ENCODE data around the gene LRP2BP. TPM values are rescaled to one million over a fixed set of nuclear protein-coding genes. Genes with fewer than 3 reads are reported as not detected.

Gene LRP2BP
- total RNA-seq, 1 experiment from 2014 or later: 0.33 TPM

DNA sequence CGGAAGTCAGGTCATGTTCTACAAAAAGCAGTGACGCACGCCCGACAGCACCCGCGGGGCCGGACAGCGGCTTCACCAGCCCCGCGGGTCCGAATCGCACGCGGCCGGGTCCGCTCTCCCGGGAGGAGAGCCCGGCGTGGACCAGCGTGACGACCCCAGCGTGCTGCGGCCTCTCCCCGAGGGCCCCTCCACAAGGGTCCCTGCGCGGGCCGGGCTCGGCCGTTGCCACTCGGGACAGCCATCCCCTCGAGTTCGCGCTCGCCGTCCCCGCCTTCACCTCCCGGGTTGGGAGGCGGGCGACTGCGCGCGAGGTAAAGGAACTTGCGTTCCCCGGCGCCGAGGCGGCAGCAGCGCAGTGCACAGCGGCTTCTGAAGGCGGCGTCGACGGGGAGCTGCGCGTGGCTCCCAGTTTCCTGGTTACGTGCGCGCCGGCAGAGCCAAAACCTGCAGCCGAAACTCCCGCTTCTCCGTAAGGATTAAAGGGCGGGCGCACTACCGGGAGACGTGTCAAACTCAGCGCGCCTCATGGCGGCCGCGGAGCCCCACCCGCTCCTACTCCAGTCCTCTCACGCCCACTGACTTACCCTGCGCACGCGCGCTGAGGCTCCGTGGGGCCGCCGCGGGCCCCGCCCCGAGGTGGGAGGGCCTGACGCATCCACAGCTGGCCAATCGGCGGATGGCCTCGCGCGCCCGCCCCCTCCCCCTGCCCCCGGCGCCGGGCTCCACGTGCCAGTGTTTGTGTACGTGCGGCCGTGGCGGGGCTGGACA is 416 bp upstream of the LRP2BP start (continued):
- peak; percentile 79; the same call in 1 of the 2 replicates for TF ChIP-seq ZNF281 (CRISPR knock-in tag; IDR thresholded peaks at IDR 0.05)
- peak; percentile 42; the same call in 1 of the 2 replicates for TF ChIP-seq PRDM15 (CRISPR knock-in tag; IDR thresholded peaks at IDR 0.05)
- no peak for TF ChIP-seq FOXJ3 (CRISPR knock-in tag; IDR thresholded peaks at IDR 0.05; ENCODE audit: borderline replicate concordance)
- TF ChIP-seq SMAD3 (CRISPR knock-in tag; IDR thresholded peaks at IDR 0.05; ENCODE audit: borderline replicate concordance): peak; percentile 68
- TF ChIP-seq, protein P1, sequence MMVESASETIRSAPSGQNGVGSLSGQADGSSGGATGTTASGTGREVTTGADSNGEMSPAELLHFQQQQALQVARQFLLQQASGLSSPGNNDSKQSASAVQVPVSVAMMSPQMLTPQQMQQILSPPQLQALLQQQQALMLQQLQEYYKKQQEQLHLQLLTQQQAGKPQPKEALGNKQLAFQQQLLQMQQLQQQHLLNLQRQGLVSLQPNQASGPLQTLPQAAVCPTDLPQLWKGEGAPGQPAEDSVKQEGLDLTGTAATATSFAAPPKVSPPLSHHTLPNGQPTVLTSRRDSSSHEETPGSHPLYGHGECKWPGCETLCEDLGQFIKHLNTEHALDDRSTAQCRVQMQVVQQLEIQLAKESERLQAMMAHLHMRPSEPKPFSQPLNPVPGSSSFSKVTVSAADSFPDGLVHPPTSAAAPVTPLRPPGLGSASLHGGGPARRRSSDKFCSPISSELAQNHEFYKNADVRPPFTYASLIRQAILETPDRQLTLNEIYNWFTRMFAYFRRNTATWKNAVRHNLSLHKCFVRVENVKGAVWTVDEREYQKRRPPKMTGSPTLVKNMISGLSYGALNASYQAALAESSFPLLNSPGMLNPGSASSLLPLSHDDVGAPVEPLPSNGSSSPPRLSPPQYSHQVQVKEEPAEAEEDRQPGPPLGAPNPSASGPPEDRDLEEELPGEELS (CRISPR knock-in tag; IDR thresholded peaks at IDR 0.05): 0 out of 2 replicates have a peak, but pooled peaks have one; percentile 2
- peak; percentile 38 for TF ChIP-seq ZNF416 (CRISPR knock-in tag; IDR thresholded peaks at IDR 0.05)
- no peak for TF ChIP-seq GRHL2 (CRISPR knock-in tag; IDR thresholded peaks at IDR 0.05; ENCODE audit: insufficient replicate concordance, severe bottlenecking)
- TF ChIP-seq NR2C2 (CRISPR knock-in tag; IDR thresholded peaks at IDR 0.05): no peak
- peak; percentile 82; the same call in 1 of the 2 replicates for TF ChIP-seq SP1 (CRISPR knock-in tag; conservative IDR thresholded peaks at IDR 0.05)
- no peak for TF ChIP-seq ZNF532 (CRISPR knock-in tag; IDR thresholded peaks at IDR 0.05; ENCODE audit: borderline replicate concordance)
- no peak for TF ChIP-seq HMGA2 (CRISPR knock-in tag; IDR thresholded peaks at IDR 0.05)
- peak; percentile 27; the same call in 1 of the 2 replicates for TF ChIP-seq GABPB1 (CRISPR knock-in tag; IDR thresholded peaks at IDR 0.05)
- TF ChIP-seq, protein P2, sequence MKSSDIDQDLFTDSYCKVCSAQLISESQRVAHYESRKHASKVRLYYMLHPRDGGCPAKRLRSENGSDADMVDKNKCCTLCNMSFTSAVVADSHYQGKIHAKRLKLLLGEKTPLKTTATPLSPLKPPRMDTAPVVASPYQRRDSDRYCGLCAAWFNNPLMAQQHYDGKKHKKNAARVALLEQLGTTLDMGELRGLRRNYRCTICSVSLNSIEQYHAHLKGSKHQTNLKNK (CRISPR knock-in tag; IDR thresholded peaks at IDR 0.05): no peak
- peak; percentile 79 for TF ChIP-seq FOXP1 (CRISPR knock-in tag; IDR thresholded peaks at IDR 0.05; ENCODE audit: borderline replicate concordance)
- peak; percentile 41; the same call in 1 of the 2 replicates for TF ChIP-seq ZNF263 (CRISPR knock-in tag; IDR thresholded peaks at IDR 0.05; ENCODE audit: low read depth)
- no peak for TF ChIP-seq CREB1 (CRISPR knock-in tag; IDR thresholded peaks at IDR 0.05)
- TF ChIP-seq ATF6 (CRISPR knock-in tag; IDR thresholded peaks at IDR 0.05): no peak
- no peak for TF ChIP-seq NR1H2 (CRISPR knock-in tag; IDR thresholded peaks at IDR 0.05)
- TF ChIP-seq, protein P3, sequence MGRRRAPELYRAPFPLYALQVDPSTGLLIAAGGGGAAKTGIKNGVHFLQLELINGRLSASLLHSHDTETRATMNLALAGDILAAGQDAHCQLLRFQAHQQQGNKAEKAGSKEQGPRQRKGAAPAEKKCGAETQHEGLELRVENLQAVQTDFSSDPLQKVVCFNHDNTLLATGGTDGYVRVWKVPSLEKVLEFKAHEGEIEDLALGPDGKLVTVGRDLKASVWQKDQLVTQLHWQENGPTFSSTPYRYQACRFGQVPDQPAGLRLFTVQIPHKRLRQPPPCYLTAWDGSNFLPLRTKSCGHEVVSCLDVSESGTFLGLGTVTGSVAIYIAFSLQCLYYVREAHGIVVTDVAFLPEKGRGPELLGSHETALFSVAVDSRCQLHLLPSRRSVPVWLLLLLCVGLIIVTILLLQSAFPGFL (CRISPR knock-in tag; IDR thresholded peaks at IDR 0.05; ENCODE audit: borderline replicate concordance): 0 out of 2 replicates have a peak, but pooled peaks have one; percentile 55

Measured in WTC11 (cell line).